ENCODE measurements around the gene SLBP. TPM values are rescaled to one million over a fixed set of nuclear protein-coding genes. Genes with fewer than 3 reads are reported as not detected.

The SLBP gene
- total and polyA plus RNA-seq, 2 donors (not counting 1 experiment from before 2014, with no cell fraction given), result 19.4 to 31.8 TPM

GRCh38 chr4:1737666-1738065, 25.5 kb upstream of the SLBP start:
- Histone ChIP-seq H4K20me1 (ENCODE audit: control insufficient read depth, insufficient read depth, low read length, poor library complexity, severe bottlenecking) (no peaks in the 10 kb centered on the region), H3K4me1 (ENCODE audit: control insufficient read depth in 2 of 2, insufficient read depth in 2 of 2, low read length in 2 of 2) (no peaks in the 10 kb centered on the region), H3K36me3 (replicated peaks in 1 of 2; ENCODE audit: control extremely low read depth in 1 of 2, control insufficient read depth in 1 of 2, extremely low read depth in 1 of 2, insufficient read depth in 2 of 2, low read length in 1 of 2) (peaks cover 1 to 56% of the 10 kb centered on the region in 2 experiments), H3K9me3 (ENCODE audit: control extremely low read depth in 1 of 3, control insufficient read depth in 2 of 3, insufficient read depth in 1 of 3, low read length in 2 of 3) (peaks cover 0 to 30% (median 9%) of the 10 kb centered on the region in 3 donors), H3K27ac (ENCODE audit: low read length in 2 of 2) (no peak overlapping the region), H3K79me2 (ENCODE audit: control insufficient read depth, insufficient read depth, low read length) (peaks cover 8% of the 10 kb centered on the region), H3K27me3 (replicated peaks in 1 of 4; ENCODE audit: control extremely low read depth in 1 of 4, control insufficient read depth in 3 of 4, insufficient read depth in 4 of 4, low read length in 3 of 4) (no peaks in the 10 kb centered on the region), H3K4me3 (ENCODE audit: control extremely low read depth in 1 of 5, extremely low read depth in 1 of 5, insufficient read depth in 1 of 5, low read depth in 2 of 5, low read length in 4 of 5) (no peak overlapping the region), H3K4me2 (replicated peaks; ENCODE audit: low read depth, low read length, poor library complexity, severe bottlenecking) (no peak overlapping the region), H2AFZ (ENCODE audit: insufficient read depth, low read depth, low read length, poor library complexity, severe bottlenecking) (no peak overlapping the region), H3K9ac (ENCODE audit: low read length) (no peak overlapping the region)
- Mint-ChIP-seq H3K27ac (no peak overlapping the region), H3K9me3 (ENCODE audit: insufficient read depth) (peaks cover 8% of the 10 kb centered on the region), H3K27me3 (no peaks in the 10 kb centered on the region), H3K4me1 (no peaks in the 10 kb centered on the region), H3K4me3 (no peak overlapping the region)
- WGBS (ENCODE audit: insufficient coverage), result over 99% methylated on average over 12 of the region's 15 CpGs
- no peak for ATAC-seq (ENCODE audit: low read depth)
- CTCF ChIA-PET, result no interaction called here
- POLR2A ChIA-PET, result interaction anchor here (0.7 kb wide), 1 partner anchor 109 kb away, joined by 3 read pairs; no protein-coding TSS in a partner anchor
- DNase-seq, result no peak
- TF ChIP-seq EZH2 (IDR thresholded peaks at IDR 0.05; ENCODE audit: borderline replicate concordance, insufficient read depth, low read depth, low read length, poor library complexity, severe bottlenecking), result no peak
- TF ChIP-seq, protein P1, sequence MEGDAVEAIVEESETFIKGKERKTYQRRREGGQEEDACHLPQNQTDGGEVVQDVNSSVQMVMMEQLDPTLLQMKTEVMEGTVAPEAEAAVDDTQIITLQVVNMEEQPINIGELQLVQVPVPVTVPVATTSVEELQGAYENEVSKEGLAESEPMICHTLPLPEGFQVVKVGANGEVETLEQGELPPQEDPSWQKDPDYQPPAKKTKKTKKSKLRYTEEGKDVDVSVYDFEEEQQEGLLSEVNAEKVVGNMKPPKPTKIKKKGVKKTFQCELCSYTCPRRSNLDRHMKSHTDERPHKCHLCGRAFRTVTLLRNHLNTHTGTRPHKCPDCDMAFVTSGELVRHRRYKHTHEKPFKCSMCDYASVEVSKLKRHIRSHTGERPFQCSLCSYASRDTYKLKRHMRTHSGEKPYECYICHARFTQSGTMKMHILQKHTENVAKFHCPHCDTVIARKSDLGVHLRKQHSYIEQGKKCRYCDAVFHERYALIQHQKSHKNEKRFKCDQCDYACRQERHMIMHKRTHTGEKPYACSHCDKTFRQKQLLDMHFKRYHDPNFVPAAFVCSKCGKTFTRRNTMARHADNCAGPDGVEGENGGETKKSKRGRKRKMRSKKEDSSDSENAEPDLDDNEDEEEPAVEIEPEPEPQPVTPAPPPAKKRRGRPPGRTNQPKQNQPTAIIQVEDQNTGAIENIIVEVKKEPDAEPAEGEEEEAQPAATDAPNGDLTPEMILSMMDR (IDR thresholded peaks at IDR 0.05), result no peak
- intact Hi-C loops (cut with micrococcal nuclease), result no loop called here

GRCh38 chr4:1736812-1737211, 24.7 kb upstream of the SLBP start:
- ChIA-PET CTCF (no interaction called here), POLR2A (no interaction called here)
- peaks cover 0 to 30% (median 9%) of the 10 kb centered on the region in 3 donors for H3K9me3 ChIP-seq (ENCODE audit: control extremely low read depth in 1 of 3, control insufficient read depth in 2 of 3, insufficient read depth in 1 of 3, low read length in 2 of 3)
- DNase-seq, result no peak
- TF ChIP-seq, protein P1 (IDR thresholded peaks at IDR 0.05), result no peak
- TF ChIP-seq EZH2 (IDR thresholded peaks at IDR 0.05; ENCODE audit: borderline replicate concordance, insufficient read depth, low read depth, low read length, poor library complexity, severe bottlenecking), result no peak
- H3K4me1 ChIP-seq (ENCODE audit: control insufficient read depth in 2 of 2, insufficient read depth in 2 of 2, low read length in 2 of 2), result no peaks in the 10 kb centered on the region
- Mint-ChIP-seq H3K27ac (no peak overlapping the region), H3K4me3 (no peak overlapping the region), H3K27me3 (no peaks in the 10 kb centered on the region), H3K4me1 (no peaks in the 10 kb centered on the region), H3K9me3 (ENCODE audit: insufficient read depth) (peaks cover 8% of the 10 kb centered on the region)
- H3K27ac ChIP-seq (ENCODE audit: low read length in 2 of 2), result no peak overlapping the region
- no peaks in the 10 kb centered on the region for H3K27me3 ChIP-seq (replicated peaks in 1 of 4; ENCODE audit: control extremely low read depth in 1 of 4, control insufficient read depth in 3 of 4, insufficient read depth in 4 of 4, low read length in 3 of 4)
- no peaks in the 10 kb centered on the region for H4K20me1 ChIP-seq (ENCODE audit: control insufficient read depth, insufficient read depth, low read length, poor library complexity, severe bottlenecking)
- intact Hi-C loops (cut with micrococcal nuclease), result no loop called here
- no peak overlapping the region for H2AFZ ChIP-seq (ENCODE audit: insufficient read depth, low read depth, low read length, poor library complexity, severe bottlenecking)
- WGBS (ENCODE audit: insufficient coverage), result 95% methylated on average over 13 of the region's 13 CpGs
- H3K9ac ChIP-seq (ENCODE audit: low read length), result no peak overlapping the region
- H3K4me3 ChIP-seq (ENCODE audit: control extremely low read depth in 1 of 5, extremely low read depth in 1 of 5, insufficient read depth in 1 of 5, low read depth in 2 of 5, low read length in 4 of 5), result no peak overlapping the region
- no peak overlapping the region for H3K4me2 ChIP-seq (replicated peaks; ENCODE audit: low read depth, low read length, poor library complexity, severe bottlenecking)
- peaks cover 13% of the 10 kb centered on the region for H3K79me2 ChIP-seq (ENCODE audit: control insufficient read depth, insufficient read depth, low read length)
- H3K36me3 ChIP-seq (replicated peaks in 1 of 2; ENCODE audit: control extremely low read depth in 1 of 2, control insufficient read depth in 1 of 2, extremely low read depth in 1 of 2, insufficient read depth in 2 of 2, low read length in 1 of 2), result peaks cover 3 to 61% of the 10 kb centered on the region in 2 experiments
- ATAC-seq (ENCODE audit: low read depth), result no peak

All from B cell (primary cell).